Measurements from ENCODE around the gene SIX3. TPM values are rescaled to one million over a fixed set of nuclear protein-coding genes. Genes with fewer than 3 reads are reported as not detected.

Gene SIX3
- polyA plus RNA-seq, 2 of the 4 experiments (the other 2 are of a cell fraction): 0.22 to 0.59 TPM

DNA sequence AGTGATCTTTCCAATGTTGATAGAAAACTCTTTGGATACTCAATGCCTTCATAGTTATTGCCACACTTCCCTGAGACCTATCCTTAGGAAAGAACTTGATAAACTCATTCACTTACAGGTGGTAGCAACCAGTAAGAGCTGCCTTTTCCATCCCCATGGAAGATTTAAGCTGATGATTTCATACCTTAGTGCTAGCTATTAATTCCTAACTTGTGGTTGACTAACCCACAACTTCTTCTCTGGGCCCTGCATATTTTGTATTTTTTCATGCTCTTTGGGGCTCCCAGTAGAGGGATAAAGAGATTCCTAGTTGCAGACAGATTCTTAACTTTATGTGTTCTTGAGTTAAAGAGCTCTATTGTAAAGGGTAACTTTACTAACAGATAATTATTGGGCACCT lies 25.2 kb upstream of the SIX3 start (continued):
- TF ChIP-seq, protein P1, sequence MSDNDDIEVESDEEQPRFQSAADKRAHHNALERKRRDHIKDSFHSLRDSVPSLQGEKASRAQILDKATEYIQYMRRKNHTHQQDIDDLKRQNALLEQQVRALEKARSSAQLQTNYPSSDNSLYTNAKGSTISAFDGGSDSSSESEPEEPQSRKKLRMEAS (IDR thresholded peaks at IDR 0.05): no peak
- TF ChIP-seq MYC (IDR thresholded peaks at IDR 0.05; ENCODE audit: borderline replicate concordance, low read length): no peak
- TF ChIP-seq RAD21 (conservative IDR thresholded peaks at IDR 0.05 in 1 of 2, IDR thresholded peaks at IDR 0.05 in 1 of 2): no peak
- no peak for TF ChIP-seq MAZ (IDR thresholded peaks at IDR 0.05; ENCODE audit: borderline replicate concordance, low read depth, low read length)
- no peak for TF ChIP-seq RCOR1 (IDR thresholded peaks at IDR 0.05; ENCODE audit: low read depth, low read length)
- no peak for TF ChIP-seq CEBPB (IDR thresholded peaks at IDR 0.05)
- TF ChIP-seq ATOH8 (CRISPR knock-in tag; IDR thresholded peaks at IDR 0.05; ENCODE audit: low read depth): no peak
- no peak for TF ChIP-seq FOSB (CRISPR knock-in tag; IDR thresholded peaks at IDR 0.05)

DNA sequence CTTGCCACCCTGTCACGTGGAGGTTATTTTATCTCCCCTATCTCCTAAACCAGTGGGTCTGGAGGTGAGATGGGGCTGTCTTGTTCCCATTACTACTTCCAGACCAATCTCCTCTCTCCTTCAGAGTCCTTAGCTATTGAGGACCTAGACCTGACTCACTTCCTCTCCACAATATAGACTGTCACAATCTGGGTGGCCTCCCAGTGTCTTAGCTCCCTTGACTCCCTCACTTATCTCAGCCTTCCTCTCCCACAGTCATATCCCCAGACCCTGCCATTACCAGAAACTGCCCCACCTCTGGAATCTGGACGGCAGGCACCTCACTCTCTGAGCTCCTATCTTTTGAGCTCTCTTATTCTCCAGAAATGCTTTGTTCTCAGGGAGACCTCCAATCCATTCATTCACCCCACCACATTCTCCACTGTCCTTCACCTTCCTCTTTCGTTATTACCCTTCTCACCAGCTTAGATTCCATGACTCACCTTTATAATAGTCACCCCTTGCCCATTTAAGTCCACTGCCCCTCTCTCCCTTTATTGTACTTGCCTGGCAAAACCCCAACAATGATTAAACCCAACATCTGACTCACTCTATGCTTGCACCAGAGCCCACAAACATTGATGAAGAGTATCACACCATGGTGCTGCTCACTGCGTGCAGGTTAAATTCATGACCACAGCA lies 23.3 kb upstream of the SIX3 start:
- WGBS (ENCODE audit: missing lambda C conversion rate): 17% methylated on average over 4 of the region's 4 CpGs
- Histone ChIP-seq H3K9me3 (no peaks in the 10 kb centered on the region), H3K4me3 (no peak overlapping the region), H3K27ac (no peak overlapping the region), H3K4me1 (peaks cover 12% of the 10 kb centered on the region; the same call in 2 of the 3 replicates), H3K4me2 (peak overlapping the region; percentile 48)
- peak; percentile 45 to 63 for ATAC-seq
- no peak for FAIRE-seq
- TF ChIP-seq TP53 (CRISPR knock-in tag; IDR thresholded peaks at IDR 0.05) (no peak), FOSL2 (IDR thresholded peaks at IDR 0.05) (no peak), FOSL2 (CRISPR knock-in tag; IDR thresholded peaks at IDR 0.05) (peak; percentile 61)
- DNase-seq (ENCODE audit: low read depth in 1 of 2, low spot score in 1 of 2): peak in 1 of 2 experiments; percentile 38
- POLR2A ChIA-PET: interaction anchor here (0.9 to 1.4 kb wide), 2 partner anchors 20 to 750 kb away, joined by 4 to 5 read pairs; partner anchors contain the start of gene PPM1B
- CTCF ChIA-PET: interaction anchor here (0.9 to 3.7 kb wide), 7 partner anchors 17 to 874 kb away, joined by 3 to 19 read pairs (median 4); no protein-coding TSS in a partner anchor

GRCh38 chr2:44920751-44921150 lies 20.8 kb upstream of the SIX3 start:
- CTCF ChIA-PET: no interaction called here
- Histone ChIP-seq H3K4me2 (no peak overlapping the region), H3K4me1 (peaks cover 12% of the 10 kb centered on the region; the same call in 2 of the 3 replicates), H3K27ac (no peak overlapping the region), H3K9me3 (no peaks in the 10 kb centered on the region), H3K4me3 (no peak overlapping the region)
- POLR2A ChIA-PET: no interaction called here
- FAIRE-seq (no peak), DNase-seq (ENCODE audit: low read depth in 1 of 2, low spot score in 1 of 2) (no peak), ATAC-seq (peak; percentile 54 to 67; a peak in 3 of 6 replicates)
- WGBS (ENCODE audit: missing lambda C conversion rate): 50% methylated on average over 2 of the region's 2 CpGs
- TF ChIP-seq EHF (CRISPR knock-in tag; IDR thresholded peaks at IDR 0.05) (no peak), HOXA7 (CRISPR knock-in tag; IDR thresholded peaks at IDR 0.05) (no peak), NFE2L2 (conservative IDR thresholded peaks at IDR 0.05; ENCODE audit: low read length) (no peak), CBX2 (IDR thresholded peaks at IDR 0.05; ENCODE audit: borderline replicate concordance, low read depth) (no peak), RNF2 (IDR thresholded peaks at IDR 0.05; ENCODE audit: borderline replicate concordance, low read depth) (no peak), ZFP36 (IDR thresholded peaks at IDR 0.05; ENCODE audit: borderline replicate concordance, partially characterized antibody) (no peak), FOXS1 (CRISPR knock-in tag; IDR thresholded peaks at IDR 0.05) (no peak), CBX8 (IDR thresholded peaks at IDR 0.05) (no peak), POLR2A (IDR thresholded peaks at IDR 0.05; ENCODE audit: low read length) (no peak), ATOH8 (CRISPR knock-in tag; IDR thresholded peaks at IDR 0.05; ENCODE audit: low read depth) (no peak), JUNB (IDR thresholded peaks at IDR 0.05) (no peak), CHD2 (IDR thresholded peaks at IDR 0.05; ENCODE audit: low read length, partially characterized antibody) (no peak), SMC3 (IDR thresholded peaks at IDR 0.05) (no peak), POLR2AphosphoS2 (conservative IDR thresholded peaks at IDR 0.05; ENCODE audit: low read length) (no peak), NPAS2 (CRISPR knock-in tag; IDR thresholded peaks at IDR 0.05; ENCODE audit: borderline replicate concordance) (no peak), PHF8 (IDR thresholded peaks at IDR 0.05; ENCODE audit: borderline replicate concordance, low read depth) (no peak), CTCF (IDR thresholded peaks at IDR 0.05) (no peak)
- TF ChIP-seq, protein P2, sequence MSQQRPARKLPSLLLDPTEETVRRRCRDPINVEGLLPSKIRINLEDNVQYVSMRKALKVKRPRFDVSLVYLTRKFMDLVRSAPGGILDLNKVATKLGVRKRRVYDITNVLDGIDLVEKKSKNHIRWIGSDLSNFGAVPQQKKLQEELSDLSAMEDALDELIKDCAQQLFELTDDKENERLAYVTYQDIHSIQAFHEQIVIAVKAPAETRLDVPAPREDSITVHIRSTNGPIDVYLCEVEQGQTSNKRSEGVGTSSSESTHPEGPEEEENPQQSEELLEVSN (IDR thresholded peaks at IDR 0.05; ENCODE audit: borderline replicate concordance, low read depth): no peak
- TF ChIP-seq, protein P3, sequence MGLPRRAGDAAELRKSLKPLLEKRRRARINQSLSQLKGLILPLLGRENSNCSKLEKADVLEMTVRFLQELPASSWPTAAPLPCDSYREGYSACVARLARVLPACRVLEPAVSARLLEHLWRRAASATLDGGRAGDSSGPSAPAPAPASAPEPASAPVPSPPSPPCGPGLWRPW (IDR thresholded peaks at IDR 0.05): no peak
